ENCODE data around the gene SNCAIP.
A peak's percentile ranks its signal among the peaks of the same experiment; 100 is the strongest.

The SNCAIP gene

DNA sequence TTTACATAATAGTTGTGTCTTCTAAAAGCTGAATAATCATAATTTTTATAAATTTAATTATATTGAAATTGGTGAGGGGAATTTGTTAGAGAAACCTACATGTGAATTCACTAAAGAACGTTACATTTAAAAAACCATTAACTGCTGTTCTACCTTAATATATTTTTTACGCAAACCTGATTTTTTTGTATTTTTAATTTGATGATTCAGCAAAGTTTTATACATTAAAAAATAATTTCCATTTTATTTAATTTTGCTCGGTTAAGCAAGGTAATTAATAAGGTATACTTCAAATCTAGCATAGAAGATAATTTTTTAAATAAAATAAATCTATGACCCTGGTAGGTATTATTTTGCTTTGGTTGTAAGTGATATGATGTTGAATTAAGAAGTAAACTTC, 114.3 kb downstream of the SNCAIP start:
- no peak for DNase-seq (ENCODE audit: low read depth, low spot score)

DNA sequence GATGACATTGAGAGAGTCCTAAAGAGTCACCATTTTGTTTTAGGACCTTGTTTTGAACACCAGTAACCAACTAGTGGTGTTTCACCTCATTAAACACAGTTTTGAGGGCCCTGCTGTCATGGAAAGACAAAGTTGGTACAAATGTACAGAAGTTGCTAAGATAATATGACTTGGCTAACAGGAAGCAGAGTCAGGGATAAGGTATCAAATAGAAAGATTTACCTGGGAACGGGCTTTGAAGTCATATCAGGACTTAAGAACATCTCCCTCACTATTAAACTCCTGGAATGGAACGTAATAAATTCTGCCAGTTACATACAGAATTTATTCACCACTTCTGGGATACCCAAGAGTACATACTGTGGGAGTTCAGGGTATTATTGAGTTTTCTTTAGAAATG, 115.6 kb downstream of the SNCAIP start:
- no peak for DNase-seq (ENCODE audit: low read depth, low spot score)

GRCh38 chr5:122429545-122430318, 117.7 kb downstream of the SNCAIP start:
- DNase-seq (ENCODE audit: low read depth, low spot score) = peak; percentile 87

- no peak for DNase-seq (ENCODE audit: low read depth, low spot score)
Observed at GRCh38 chr5:122430319-122430586, 118.2 kb downstream of the SNCAIP start.

GRCh38 chr5:122431298-122431697, 119.3 kb downstream of the SNCAIP start:
- DNase-seq (ENCODE audit: low read depth, low spot score) = no peak

- no peak for DNase-seq (ENCODE audit: low read depth, low spot score)
Observed at GRCh38 chr5:122434205-122434970, 122.4 kb downstream of the SNCAIP start.

DNA sequence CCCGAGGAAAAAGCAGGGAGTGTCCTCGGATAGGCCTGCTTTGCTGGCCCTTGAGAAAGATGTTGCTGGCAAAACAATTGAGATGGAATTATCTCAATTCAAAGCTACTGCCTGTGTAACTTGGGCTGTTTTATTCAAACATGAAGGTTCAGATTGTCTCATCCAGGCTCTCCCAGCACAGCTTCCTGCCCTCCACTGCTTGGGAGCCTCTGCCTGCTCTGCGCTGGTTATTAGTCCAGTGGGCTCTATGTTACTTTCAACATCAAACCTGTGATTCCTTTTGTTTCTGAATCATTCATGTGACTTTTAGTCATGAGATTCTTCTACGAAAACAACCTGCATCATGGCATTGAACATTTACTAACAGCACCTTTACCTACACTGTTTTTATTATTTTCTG, 123.2 kb downstream of the SNCAIP start:
- DNase-seq (ENCODE audit: low read depth, low spot score) = no peak

- no peak for DNase-seq (ENCODE audit: low read depth, low spot score)
Observed at GRCh38 chr5:122435761-122436160, 123.7 kb downstream of the SNCAIP start.

DNA sequence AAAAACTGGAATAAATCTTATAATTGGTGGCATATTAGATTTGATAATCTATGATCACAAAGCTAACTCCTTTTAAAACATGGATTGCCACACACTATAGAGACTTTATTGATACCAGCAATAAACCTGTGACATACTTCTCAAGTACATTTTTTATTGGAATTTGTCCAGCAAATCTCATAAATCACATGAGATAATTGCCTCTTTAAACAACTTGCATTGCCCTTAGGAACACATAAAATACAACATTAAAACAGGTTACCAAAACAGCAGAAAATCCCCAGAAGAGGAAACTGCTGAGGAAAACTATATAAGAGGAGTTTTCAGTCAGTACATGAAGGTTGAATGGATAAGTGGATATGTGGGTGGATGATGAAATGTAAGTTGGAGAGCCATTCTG, 124.6 kb downstream of the SNCAIP start:
- no peak for DNase-seq (ENCODE audit: low read depth, low spot score)

DNA sequence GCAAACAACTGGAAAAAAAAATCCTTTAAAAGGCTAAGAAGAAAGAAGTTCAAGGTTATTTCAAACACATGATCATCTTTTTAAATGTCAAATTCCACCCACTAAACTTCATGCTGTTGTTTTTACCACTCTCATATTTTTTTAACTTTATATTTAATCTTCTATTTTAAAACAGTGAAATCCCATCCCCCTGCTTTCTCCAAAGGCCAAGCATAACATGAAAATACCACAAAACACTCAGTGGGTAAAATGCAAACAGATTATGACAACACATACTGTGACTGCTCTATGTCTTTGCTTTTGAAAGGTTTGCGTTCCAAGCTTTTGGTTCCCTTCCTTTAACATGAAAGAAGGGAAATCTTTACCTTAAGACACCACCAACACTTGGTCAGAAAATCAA, 127.6 kb downstream of the SNCAIP start:
- no peak for DNase-seq (ENCODE audit: low read depth, low spot score)

- no peak for DNase-seq (ENCODE audit: low read depth, low spot score)
Observed at GRCh38 chr5:122442938-122443337, 130.9 kb downstream of the SNCAIP start.

- DNase-seq (ENCODE audit: low read depth, low spot score) = no peak
Observed at GRCh38 chr5:122444411-122444810, 132.4 kb downstream of the SNCAIP start.

- no peak for DNase-seq (ENCODE audit: low read depth, low spot score)
Observed at GRCh38 chr5:122445070-122445469, 133.0 kb downstream of the SNCAIP start.

DNA sequence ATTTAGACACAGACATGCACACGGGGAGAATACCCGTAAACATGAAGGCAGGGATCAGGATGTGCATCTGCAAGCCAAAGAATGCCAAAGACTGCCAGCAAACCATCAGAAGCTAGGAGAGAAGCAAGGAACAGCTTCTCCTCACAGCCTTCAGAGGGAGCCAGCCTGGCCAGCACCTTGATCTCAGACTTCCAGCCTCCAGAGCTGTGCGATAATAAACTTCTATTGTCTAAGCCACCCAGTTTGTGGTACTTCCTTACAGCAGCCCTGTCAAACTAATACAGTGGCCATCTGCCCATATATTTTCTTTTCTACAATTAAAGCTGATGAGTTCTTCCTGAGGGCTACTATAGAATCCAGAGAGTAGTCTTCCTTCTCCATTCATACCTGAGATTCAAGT, 135.0 kb downstream of the SNCAIP start:
- DNase-seq (ENCODE audit: low read depth, low spot score) = no peak

- DNase-seq (ENCODE audit: low read depth, low spot score) = no peak
Observed at GRCh38 chr5:122447879-122448278, 135.8 kb downstream of the SNCAIP start.

DNA sequence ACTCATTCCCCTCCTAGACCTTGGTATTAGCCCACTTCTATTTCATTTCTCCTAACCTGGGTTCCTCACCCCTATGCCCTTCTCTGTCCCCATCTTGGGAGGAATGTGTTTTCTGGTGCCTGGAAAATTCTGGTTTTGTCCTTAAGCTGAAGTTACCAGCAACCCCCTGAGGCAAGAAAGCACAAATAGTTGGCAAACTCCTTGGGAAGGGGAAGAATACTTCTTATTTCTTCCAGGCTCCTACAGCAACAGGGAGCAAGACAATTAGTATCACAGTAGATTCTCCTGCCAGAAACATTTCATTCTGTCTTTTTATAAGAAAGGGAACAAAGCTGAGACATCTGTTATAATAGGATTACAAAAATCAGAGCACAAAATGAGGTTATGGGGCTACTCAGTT, 142.5 kb downstream of the SNCAIP start:
- peak; percentile 39 for DNase-seq (ENCODE audit: low read depth, low spot score)

GRCh38 chr5:122455939-122456338, 143.9 kb downstream of the SNCAIP start:
- no peak for DNase-seq (ENCODE audit: low read depth, low spot score)

- DNase-seq (ENCODE audit: low read depth, low spot score) = no peak
Observed at GRCh38 chr5:122457178-122457826, 145.3 kb downstream of the SNCAIP start.

DNA sequence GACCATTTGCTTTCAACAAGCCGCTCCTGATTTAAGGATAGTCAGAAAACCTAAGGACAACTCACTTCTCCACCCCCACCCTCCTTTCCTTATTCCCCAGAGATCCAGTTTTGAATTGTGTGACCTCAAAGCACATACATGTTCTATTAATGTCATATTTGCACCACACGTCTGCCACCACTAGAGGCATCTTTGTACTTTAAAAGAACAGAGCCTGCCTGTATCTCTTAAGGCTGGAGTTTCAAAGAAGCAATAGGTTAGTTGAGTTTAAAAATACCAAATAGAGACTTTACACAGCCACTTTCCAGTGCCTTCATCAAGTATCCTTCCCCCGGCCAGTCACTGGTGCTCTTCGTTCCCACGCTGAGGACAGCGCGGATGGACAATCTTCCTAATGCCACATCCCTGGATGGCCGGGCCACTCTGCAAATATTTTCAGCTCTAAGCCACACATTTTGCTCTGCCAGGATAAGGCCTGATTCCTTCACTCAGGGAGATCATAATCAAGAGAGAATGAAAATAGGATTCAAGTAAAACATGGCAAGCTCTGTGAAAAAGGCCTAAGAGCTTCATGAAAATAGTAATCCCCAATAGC, 146.3 kb downstream of the SNCAIP start:
- no peak for DNase-seq (ENCODE audit: low read depth, low spot score)

DNA sequence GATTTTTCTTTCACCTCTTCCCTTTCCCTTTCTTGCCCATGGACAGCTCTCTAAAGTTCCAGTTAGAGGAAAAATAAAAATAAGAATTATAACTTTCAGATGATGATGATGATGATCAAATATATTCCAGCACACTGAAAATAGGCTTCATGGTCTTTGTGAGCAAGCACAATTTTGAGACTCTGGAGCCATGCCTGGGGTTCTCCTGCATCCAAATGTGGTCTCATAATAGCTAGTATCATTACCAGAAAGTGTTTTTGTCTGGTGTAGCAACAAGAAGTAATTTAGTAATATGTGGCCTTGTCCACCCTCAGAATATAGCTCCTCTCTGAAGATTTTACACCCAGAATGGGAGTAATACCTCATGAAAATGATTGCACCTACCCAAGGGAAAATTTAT, 150.4 kb downstream of the SNCAIP start:
- DNase-seq (ENCODE audit: low read depth, low spot score) = no peak

DNA sequence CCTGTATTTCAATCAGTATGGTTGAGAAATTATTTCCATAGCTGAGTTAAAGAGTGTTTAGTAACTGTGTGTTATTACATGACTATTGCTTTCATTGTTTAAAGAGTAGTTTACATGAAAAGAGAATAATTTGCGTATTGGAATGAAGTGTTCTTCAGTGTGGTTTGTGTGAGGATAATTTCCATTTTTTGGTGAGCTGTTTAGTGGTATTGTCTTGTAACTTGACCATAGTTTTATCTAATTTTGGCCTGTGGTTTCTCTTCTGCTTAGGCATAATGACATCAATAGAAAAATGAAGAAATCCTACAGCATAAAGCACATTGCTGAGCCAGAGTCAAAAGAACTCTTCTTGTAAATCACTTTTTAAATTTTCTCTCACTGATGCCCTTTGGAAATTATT, 151.2 kb downstream of the SNCAIP start:
- no peak for DNase-seq (ENCODE audit: low read depth, low spot score)

DNA sequence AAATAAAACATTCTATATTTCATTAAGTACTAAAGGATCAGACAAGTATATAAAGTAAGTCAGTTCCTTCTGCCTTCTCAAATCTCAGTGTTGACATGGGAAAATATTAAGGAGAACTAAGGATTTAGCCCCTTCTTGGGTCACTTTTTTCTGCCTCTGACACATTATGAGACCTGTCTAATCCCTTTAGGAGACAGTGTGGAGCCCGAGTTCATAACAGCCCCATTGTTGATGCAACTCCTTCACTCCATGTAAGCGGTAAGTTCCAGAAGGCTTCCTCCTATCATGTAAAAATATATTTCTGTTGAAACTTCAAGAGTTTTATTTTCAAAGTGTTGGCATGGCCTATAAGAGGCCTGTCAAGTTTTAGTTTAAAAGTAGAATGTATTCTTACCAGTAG, 152.2 kb downstream of the SNCAIP start:
- DNase-seq (ENCODE audit: low read depth, low spot score) = no peak
